PFSK-1 (cell line): Measurements from ENCODE around the gene PHRF1.

Experiments used
- FOXP2 ChIP-seq: optimal IDR thresholded peaks from 2 replicates; pipeline ENCODE3; 2011; ENCODE audit warnings: borderline replicate concordance, control low read depth, inconsistent platforms; ENCODE audit not compliant: insufficient read depth; ENCODE audit errors: extremely low read length, extremely low read depth
- POLR2AphosphoS5 ChIP-seq: IDR thresholded peaks from 2 replicates; pipeline ENCODE4 v1.6.1; 2012; ENCODE audit warnings: low read depth, mild to moderate bottlenecking, control low read depth, low read length, moderate library complexity
- SIN3A ChIP-seq: IDR thresholded peaks from 2 replicates; pipeline ENCODE4 v1.6.1; 2012; ENCODE audit warnings: mild to moderate bottlenecking, low read length, moderate library complexity, borderline replicate concordance; ENCODE audit not compliant: insufficient read depth
- TAF1 ChIP-seq: IDR thresholded peaks from 2 replicates; pipeline ENCODE4 v1.6.1; 2012; ENCODE audit warnings: low read length, control low read depth, borderline replicate concordance; ENCODE audit not compliant: insufficient read depth
- TF ChIP-seq, protein P1 (sequence below), 2 experiments: IDR thresholded peaks; 2 replicates each; pipeline versions ENCODE4 v1.6.1 to v1.8.0; 2011 to 2012; ENCODE audit warnings: low read depth in 2 of 2, low read length in 2 of 2, control low read depth in 1 of 2, inconsistent platforms in 1 of 2, mild to moderate bottlenecking in 1 of 2, moderate library complexity in 1 of 2; ENCODE audit not compliant: insufficient read depth in 1 of 2

Gene PHRF1

DNA sequence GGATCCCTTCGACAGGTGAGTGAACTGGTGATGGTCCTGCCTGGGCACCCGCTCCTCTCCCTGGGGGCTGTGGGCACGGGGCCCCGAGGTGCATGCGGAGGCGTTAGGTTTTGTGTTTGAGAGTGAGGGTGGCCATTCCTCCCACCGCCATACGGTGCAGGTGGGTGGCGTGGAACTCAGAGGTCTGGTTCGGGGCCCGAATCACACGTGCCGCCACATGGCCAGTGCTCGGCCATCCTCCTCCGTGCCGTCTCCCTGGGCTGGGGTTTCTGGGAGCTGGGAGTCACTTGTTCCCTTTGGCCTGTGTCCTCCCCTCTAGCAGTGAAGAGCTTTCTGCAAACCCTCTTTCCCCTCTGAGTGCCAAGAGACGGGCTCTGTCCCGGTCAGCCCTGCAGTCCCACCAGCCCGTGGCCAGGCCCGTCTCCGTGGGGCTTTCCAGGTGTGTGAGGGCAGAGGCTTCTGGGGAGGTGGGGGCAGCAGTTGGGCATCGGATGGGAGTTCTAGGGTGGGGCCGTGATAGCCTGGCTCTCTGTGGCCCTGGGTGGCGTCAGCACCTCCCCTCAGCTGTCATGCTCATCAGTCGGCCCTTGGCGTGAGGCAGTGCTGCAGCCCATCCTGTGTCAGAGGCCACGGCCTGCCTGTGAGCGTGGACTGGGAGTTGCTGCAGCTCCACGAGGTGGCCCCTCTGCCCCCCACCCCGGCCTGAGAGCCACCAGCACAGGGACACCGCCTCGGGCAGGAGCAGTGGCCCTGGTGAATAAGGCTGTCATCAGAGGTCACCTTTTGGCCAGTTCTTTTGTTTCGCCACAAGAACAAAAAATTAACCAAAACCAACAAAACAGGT lies 29.2 kb downstream of the PHRF1 start:
- TF ChIP-seq, protein P1, sequence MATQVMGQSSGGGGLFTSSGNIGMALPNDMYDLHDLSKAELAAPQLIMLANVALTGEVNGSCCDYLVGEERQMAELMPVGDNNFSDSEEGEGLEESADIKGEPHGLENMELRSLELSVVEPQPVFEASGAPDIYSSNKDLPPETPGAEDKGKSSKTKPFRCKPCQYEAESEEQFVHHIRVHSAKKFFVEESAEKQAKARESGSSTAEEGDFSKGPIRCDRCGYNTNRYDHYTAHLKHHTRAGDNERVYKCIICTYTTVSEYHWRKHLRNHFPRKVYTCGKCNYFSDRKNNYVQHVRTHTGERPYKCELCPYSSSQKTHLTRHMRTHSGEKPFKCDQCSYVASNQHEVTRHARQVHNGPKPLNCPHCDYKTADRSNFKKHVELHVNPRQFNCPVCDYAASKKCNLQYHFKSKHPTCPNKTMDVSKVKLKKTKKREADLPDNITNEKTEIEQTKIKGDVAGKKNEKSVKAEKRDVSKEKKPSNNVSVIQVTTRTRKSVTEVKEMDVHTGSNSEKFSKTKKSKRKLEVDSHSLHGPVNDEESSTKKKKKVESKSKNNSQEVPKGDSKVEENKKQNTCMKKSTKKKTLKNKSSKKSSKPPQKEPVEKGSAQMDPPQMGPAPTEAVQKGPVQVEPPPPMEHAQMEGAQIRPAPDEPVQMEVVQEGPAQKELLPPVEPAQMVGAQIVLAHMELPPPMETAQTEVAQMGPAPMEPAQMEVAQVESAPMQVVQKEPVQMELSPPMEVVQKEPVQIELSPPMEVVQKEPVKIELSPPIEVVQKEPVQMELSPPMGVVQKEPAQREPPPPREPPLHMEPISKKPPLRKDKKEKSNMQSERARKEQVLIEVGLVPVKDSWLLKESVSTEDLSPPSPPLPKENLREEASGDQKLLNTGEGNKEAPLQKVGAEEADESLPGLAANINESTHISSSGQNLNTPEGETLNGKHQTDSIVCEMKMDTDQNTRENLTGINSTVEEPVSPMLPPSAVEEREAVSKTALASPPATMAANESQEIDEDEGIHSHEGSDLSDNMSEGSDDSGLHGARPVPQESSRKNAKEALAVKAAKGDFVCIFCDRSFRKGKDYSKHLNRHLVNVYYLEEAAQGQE (IDR thresholded peaks at IDR 0.05; ENCODE audit: insufficient read depth in 1 of 2, low read depth in 2 of 2, low read length in 2 of 2): no peak
- no peak for TF ChIP-seq FOXP2
- TF ChIP-seq TAF1: no peak

- TF ChIP-seq FOXP2: no peak
- no peak for TF ChIP-seq POLR2AphosphoS5
- no peak for TF ChIP-seq TAF1
- TF ChIP-seq SIN3A: no peak
- TF ChIP-seq, protein P1 (IDR thresholded peaks at IDR 0.05; ENCODE audit: insufficient read depth in 1 of 2, low read depth in 2 of 2, low read length in 2 of 2): no peak
Measured at GRCh38 chr11:606245-606644, 30.0 kb downstream of the PHRF1 start.

DNA sequence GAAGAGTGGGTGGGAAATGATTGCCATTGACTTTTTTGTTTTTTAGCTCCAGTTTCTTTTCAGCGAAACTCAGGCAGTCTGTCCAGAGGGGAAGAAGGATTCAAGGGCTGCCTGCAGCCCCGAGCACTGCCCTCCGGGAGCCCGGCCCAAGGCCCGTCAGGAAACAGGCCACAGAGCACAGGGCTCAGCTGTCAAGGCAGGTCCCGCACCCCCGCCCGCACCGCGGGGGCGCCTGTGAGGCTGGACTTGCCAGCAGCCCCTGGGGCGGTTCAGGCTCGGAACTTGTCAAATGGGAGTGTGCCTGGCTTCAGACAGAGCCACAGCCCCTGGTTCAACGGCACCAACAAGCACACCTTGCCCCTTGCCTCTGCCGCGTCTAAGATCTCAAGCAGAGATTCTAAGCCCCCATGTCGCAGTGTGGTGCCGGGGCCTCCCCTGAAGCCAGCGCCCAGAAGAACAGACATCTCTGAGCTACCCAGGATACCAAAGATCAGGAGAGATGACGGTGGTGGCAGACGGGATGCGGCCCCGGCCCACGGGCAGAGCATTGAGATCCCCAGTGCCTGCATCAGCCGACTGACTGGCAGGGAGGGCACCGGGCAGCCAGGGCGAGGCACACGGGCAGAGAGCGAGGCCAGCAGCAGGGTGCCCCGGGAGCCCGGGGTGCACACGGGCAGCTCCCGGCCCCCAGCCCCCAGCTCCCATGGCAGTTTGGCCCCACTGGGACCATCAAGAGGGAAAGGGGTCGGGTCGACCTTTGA lies 30.9 kb downstream of the PHRF1 start:
- TF ChIP-seq, protein P1 (IDR thresholded peaks at IDR 0.05; ENCODE audit: insufficient read depth in 1 of 2, low read depth in 2 of 2, low read length in 2 of 2): no peak
- TF ChIP-seq TAF1 (no peak), SIN3A (no peak), POLR2AphosphoS5 (no peak), FOXP2 (no peak)

GRCh38 chr11:607971-608659 lies 31.8 kb downstream of the PHRF1 start:
- TF ChIP-seq FOXP2: no peak
- TF ChIP-seq POLR2AphosphoS5: no peak
- TF ChIP-seq SIN3A: no peak
- TF ChIP-seq, protein P1 (IDR thresholded peaks at IDR 0.05; ENCODE audit: insufficient read depth in 1 of 2, low read depth in 2 of 2, low read length in 2 of 2): no peak
- no peak for TF ChIP-seq TAF1
